GM12878 (cell line): ENCODE measurements around the gene CNTNAP5. TPM values are rescaled to one million over a fixed set of nuclear protein-coding genes. Genes with fewer than 3 reads are reported as not detected.

Source experiments
- ATF7 ChIP-seq: fragments of 450-650 bp; IDR thresholded peaks from 2 replicates; pipeline ENCODE4 v1.6.1; 2016; ENCODE audit warnings: low read depth, mild to moderate bottlenecking
- CEBPZ ChIP-seq: fragments of 150-350 bp; IDR thresholded peaks from 2 replicates; pipeline ENCODE4 v1.6.1; 2016; ENCODE audit warnings: low read depth, low read length
- HCFC1 ChIP-seq: fragments of 150-350 bp; IDR thresholded peaks from 2 replicates; pipeline ENCODE4 v1.6.1; 2014; ENCODE audit warnings: low read length
- PKNOX1 ChIP-seq: fragments of 450-650 bp; IDR thresholded peaks from 2 replicates; pipeline ENCODE4 v1.6.1; 2016; ENCODE audit warnings: mild to moderate bottlenecking
- POLR2AphosphoS5 ChIP-seq: IDR thresholded peaks from 2 replicates; pipeline ENCODE4 v1.6.1; 2011; ENCODE audit warnings: mild to moderate bottlenecking, low read length, inconsistent platforms
- ZNF24 ChIP-seq: fragments of 450-650 bp; IDR thresholded peaks from 2 replicates; pipeline ENCODE4 v1.6.1; 2017; ENCODE audit warnings: antibody characterized with exemption, mild to moderate bottlenecking
- ZNF592 ChIP-seq: fragments of 450-650 bp; IDR thresholded peaks from 2 replicates; pipeline ENCODE4 v1.6.1; 2017; ENCODE audit warnings: mild to moderate bottlenecking, moderate library complexity
- polyA plus RNA-seq, 11 experiments: library from polyadenylated mRNA; depleted of rRNA in 4 of 11; unstranded in 6 of 11; stranded (reverse) in 5 of 11; fragments of >200 nt; fragmentation: Nextera tagmentation in 4 of 11; fragmentation: Illumina TruSeq in 1 of 11; extraction: Ambion mirVana in 4 of 11; extraction: Trizol in 1 of 11; gene quantifications; 1 replicate in 1 of 11; 2 replicates in 10 of 11; pipeline versions ENCODE4 v1.2.1 to v1.2.3, GENCODE V29; 2011 to 2016; ENCODE audit warnings: inconsistent platforms in 2 of 11, missing spikeins in 2 of 11, low read depth in 1 of 11
- total RNA-seq, 4 experiments: library from RNA; depleted of rRNA in 3 of 4; stranded (reverse); fragments of >200 nt in 3 of 4; fragmentation: Illumina TruSeq in 1 of 4; extraction: Trizol in 1 of 4; gene quantifications; 2 replicates each; pipeline versions ENCODE4 v1.2.1 to v1.2.3, GENCODE V29; 2013 to 2021

The CNTNAP5 gene
- total and polyA plus RNA-seq, 10 of the 15 experiments (the other 5 are each of a cell fraction or from before 2014, with no cell fraction given) = not detected

- TF ChIP-seq ZNF592 (no peak), POLR2AphosphoS5 (no peak), ZNF24 (no peak), HCFC1 (no peak), PKNOX1 (no peak), ATF7 (no peak), CEBPZ (no peak)
Measured at GRCh38 chr2:124187948-124188347, 162.9 kb downstream of the CNTNAP5 start (continued).
